Pons (tissue), 1 donor: ENCODE data around the gene DNAJC4.
A peak's percentile ranks its signal among the peaks of the same experiment; 100 is the strongest.

ENCODE experiments used
- DNase-seq: peaks from one replicate; pipeline ENCODE4 v3.0.0-alpha.2; 2016; ENCODE audit warnings: low spot score

Gene DNAJC4

DNA sequence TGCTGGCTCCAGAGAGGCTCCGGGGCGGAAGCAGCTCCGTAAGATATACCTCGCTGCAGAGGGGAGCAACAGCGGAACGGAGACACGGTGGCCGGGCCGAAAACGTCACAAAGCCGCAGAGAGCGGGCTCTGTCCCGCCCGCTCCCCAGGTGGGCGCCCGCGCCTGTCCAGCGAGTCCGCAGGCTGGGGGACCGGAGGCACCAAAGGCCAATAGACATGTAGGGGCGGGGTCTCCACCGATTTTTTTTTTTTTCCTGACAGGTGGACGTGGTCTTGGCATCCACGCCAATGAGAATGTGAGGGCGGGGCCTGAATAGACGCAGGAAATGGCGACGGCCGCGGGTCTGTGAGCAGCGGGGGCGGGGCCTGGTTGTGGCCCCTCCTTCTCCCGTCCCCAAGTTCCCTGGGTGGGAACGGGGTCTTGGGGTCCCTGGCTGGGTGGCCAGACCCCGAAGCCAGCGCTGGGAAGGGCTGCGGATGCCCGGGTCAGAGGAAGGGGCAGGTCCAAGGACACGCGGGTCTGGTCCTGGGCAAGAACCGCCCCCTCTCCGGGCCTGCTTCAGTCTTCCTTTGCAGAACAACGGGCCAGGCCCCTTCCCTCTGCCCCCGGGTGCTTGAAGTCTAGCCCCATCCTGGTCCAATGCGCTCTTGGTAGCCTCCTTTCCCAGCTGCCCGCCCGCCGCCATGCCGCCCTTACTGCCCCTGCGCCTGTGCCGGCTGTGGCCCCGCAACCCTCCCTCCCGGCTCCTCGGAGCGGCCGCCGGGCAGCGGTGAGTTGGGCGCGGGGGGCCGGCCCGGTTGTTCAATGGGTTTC, at the start of gene DNAJC4:
Gene DNAJC4, plus strand, starts transcription at position 378 of the 814 bp plus-strand sequence. Its CDS starts 307 bp downstream, at position 685.
- peak; percentile 92 for DNase-seq

DNA sequence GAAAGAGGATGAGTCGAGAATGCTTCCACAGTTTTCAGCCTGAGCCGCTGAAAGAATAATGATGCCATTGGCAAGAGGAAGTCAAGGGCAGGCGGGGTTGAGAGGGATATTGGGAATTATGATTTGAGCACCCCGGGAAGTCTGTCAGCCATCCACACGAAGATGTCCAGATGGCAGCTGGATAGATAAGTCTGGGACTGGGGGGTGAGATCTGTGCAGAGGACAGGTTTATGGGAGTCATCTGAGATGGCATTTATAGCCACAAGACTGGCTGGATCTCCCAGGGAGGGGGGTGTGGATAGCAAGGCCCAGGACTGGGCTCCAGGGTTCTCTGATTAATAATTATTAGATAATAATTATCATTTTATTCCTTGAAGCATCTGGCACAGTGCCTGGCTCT, 49.5 kb upstream of the DNAJC4 start:
- DNase-seq: no peak

DNA sequence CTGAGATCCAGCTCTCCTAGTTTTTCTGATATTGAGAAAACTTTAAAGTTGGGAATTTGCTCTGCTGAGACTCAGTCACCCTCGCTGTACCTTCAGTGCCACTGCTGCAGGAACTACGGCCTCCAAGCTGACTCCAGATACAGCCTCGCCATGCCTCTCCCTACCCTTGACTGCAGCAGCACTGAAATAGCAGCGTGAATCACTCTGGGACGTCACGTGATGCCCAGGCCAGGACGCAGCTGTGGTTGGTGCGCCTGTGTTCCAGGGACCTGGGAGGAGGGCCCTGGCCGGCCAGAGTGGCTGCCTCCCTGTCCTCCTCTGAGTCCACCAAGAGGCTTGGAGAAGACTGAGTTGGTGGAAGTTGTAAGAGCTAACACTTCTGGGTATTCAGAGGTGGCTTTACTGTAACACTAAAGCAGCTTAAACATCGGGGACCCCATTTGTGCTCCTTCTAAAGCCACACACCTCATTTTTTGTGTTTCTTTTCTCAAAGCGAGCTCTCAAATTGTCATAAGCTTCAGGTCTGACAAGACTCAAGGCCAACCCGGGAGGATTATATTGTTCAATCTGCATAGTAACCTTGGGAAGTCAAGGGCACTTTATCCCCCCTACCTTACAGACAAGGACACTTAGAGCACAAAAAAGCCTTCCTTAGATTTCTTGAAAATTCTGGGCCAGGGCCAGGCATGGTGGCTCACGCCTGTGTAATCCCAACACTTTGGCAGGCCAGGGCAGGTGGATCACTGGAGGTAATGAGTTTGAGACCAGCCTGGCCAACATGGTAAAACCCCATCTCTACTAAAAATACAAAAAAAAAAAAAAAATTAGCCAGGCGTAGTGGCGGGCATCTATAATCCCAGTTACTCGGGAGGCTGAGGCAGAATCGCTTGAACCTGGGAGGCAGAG, 48.6 kb upstream of the DNAJC4 start:
- peak; percentile 96 for DNase-seq

GRCh38 chr11:64183890-64184289, 46.5 kb upstream of the DNAJC4 start:
- no peak for DNase-seq

DNA sequence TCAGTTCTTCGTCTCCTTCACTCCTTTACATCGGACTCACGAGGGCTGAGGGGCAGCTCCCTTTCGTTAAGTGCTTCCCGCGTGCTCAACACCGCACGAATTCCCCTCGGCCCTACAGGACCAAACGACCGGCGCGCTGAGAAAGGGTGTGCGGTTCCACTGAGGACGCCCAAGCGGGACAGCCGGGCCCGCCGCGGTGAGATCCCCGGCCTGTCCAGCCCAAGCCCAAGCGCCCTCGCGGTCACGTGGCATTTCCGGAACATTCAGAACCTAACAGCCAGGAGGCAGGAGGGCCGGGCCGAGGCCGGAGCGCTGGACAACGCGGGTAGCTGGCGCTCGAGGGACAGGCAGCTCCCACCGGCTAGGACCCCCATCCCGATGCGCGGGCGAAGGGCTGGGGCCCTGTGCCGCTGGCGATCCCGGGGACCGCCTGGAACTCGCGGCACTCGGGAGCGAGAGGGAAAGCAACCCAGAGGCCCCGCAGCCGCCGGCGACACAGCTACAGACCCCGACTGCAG, 45.1 kb upstream of the DNAJC4 start:
- peak; percentile 86 for DNase-seq

- DNase-seq: peak; percentile 100
Measured at GRCh38 chr11:64185693-64186491, 44.5 kb upstream of the DNAJC4 start, which contains the start of gene STIP1. Gene STIP1, plus strand, starts transcription at chr11:64186171. Its CDS starts 91 bp downstream, at chr11:64186262.

DNA sequence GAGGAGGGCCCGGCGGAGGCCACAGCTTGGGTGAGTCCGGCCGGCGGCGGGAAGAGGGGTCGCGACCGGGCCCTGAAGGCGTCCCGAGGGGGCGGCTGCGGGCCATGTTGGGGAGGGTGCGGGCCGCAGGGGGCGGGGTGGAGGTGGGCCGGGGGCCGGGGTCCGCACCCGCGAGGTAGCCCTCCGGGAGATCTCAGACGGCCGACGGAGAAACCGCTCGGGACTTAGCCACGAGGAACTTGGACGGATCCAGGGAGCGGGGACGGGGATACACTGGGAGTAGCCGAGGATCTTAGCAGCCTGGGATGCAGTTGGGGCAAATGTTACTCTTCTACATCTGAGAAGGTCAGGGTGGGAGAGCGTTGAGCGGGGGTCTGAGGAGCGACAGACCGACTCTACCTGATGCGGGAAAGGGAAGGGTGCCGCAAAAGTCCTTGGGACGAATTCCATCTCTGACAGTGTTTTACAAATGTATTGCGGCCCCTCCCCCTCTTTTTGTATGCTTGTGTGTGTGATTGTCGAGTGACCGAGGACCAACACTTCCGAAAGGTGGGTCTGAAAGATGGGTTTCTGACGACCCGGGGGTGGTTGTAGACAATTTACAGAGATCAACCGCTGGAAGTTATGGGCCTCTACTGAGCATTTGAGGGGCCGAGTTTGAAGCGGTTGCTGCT, 43.7 kb upstream of the DNAJC4 start:
- DNase-seq: peak; percentile 52

DNA sequence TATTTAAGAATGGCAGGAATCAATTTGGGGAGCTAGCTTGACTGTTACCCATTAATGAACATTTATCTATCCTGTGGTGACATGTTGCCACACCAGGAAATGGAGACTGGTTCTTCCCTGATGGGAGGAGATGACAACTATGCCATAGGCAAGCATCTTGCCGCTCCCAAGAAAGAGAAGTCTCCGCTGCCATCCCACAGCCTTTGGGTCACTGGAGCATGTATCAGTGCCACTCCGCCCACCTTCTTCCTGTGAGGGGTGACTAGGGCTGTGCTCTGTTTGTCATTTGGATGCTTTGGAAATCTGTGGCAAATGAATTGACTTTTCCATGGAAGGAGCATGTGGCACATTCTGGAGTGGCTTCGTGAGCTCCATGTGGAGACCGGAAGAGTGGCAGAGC, 37.9 kb upstream of the DNAJC4 start:
- no peak for DNase-seq

- DNase-seq: no peak
Measured at GRCh38 chr11:64196626-64197025, 33.7 kb upstream of the DNAJC4 start.

GRCh38 chr11:64198511-64198910, 31.8 kb upstream of the DNAJC4 start:
- DNase-seq: no peak

GRCh38 chr11:64201543-64201942, 28.8 kb upstream of the DNAJC4 start:
- no peak for DNase-seq

DNA sequence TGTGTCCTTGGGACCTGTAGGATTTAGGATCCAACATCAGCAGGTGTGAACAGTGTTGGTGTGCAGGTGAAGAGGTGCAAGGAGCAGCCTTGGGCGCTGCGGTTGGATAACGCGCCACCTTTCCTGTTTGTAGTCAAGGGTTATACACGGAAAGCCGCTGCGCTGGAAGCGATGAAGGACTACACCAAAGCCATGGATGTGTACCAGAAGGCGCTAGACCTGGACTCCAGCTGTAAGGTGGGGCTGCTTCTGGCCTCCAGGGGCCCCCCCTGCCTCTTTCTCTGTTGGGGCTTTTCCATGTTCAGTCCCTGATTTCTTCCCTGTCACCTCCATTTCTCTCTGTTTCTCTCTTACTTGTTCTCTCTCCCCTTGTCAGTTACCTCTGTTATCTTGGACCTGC, 27.4 kb upstream of the DNAJC4 start:
- DNase-seq: no peak

- DNase-seq: no peak
Measured at GRCh38 chr11:64203421-64204079, 26.8 kb upstream of the DNAJC4 start.

DNA sequence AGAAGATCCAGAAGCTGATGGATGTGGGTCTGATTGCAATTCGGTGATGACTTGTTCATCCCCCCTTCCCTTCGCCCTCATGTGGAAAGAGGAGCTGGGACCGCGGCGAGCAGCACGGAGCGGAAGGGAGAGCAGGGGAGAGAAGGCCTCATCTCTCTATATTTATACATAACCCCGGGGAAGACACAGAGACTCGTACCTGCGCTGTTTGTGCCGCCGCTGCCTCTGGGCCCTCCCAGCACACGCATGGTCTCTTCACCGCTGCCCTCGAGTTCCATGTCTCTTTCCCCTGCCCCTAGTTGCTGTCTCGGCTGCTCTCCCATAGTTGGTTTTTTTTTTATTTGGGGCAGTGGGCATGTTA, 26.3 kb upstream of the DNAJC4 start:
- DNase-seq: no peak

- peak; percentile 95 for DNase-seq
Measured at GRCh38 chr11:64204464-64204989, 25.8 kb upstream of the DNAJC4 start.

DNA sequence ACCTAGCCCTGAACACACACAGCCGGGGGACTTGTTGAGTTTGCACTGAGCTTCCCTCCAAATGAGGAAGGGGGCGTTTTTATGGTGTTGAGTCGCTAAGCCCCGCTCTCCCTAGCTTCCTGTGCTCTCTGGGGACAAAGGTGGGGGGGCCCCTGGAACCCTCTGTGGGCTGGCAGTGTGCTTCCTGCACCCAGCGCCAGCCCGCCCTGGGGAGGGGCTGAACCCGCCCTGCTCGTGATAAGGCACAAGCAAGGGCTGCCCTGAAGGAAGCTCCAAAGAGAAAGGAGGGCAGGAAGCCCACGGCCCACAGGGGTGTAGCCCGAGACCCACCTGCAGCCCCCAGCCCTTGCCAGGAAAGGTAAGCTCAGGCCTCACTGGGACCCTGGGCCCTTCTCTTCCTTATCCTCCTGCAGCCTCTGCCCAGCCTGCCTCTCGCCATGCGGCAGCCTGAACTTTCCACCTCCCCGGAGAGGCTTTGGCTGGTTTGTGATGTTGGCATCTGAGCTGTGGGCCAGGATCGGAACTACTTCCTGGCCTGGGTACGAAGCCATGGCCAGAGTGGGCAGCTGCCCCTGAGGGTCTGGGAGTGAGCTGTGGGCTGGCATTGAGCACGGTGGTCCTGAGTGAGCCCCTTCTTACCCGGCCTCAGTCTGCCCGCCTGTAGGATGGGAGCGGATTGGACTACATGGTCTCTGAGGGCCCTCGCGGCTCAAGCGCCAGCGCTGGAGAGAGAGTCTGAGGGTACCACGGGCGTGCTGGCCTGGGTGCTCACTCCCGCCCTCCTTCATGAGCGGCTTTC, 23.7 kb upstream of the DNAJC4 start, which contains the start of gene FERMT3:
Gene FERMT3, plus strand, starts transcription at position 265 of the 799 bp plus-strand sequence. CDS start 644 bp downstream, outside the sequence.
- DNase-seq: no peak

DNA sequence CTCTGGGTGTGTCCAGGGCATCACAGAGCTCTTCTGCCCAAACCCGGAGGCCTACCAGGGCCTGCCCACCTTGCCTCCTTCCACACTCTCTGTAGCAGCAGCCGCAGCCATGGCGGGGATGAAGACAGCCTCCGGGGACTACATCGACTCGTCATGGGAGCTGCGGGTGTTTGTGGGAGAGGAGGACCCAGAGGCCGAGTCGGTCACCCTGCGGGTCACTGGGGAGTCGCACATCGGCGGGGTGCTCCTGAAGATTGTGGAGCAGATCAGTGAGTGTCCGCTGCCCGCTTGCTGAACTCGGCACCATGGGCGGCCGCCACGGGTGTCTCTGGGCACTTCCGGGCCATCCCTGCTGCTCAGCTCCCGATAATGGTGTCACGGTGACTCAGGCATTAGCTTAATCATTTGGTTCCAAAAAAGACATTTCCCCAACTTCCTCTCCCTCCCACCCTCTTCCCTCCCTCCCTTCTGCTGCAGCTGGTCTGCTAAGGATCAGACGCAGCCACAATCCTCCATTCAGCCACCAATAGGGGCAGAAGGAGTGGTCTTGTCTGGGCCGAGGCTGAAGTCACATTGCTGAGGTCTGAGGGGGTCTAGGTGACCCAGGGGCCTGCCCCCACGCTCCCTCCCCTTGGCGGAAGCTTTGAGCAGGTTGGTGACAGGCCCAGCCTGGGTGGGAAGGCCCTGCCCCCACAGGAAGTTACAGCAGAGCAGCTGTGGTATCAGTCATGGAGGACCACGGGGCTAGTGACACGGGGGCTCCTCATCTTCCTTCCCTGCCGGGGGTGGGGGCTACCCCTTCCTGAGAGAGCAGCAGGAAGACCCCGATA, 22.9 kb upstream of the DNAJC4 start:
- DNase-seq: no peak

GRCh38 chr11:64208086-64208795, 22.1 kb upstream of the DNAJC4 start:
- DNase-seq: no peak
